Prostate gland (tissue), 2 donors: ENCODE results near the gene MGAT4D.

Source experiments
- POLR2AphosphoS5 ChIP-seq: sonication (generic); formaldehyde crosslinking; IDR thresholded peaks from one replicate; pipeline ENCODE4 v1.6.1; 2017; ENCODE audit warnings: antibody characterized with exemption
- TF ChIP-seq, protein P1 (sequence below), 4 experiments: fragments of 200-600 bp in 2 of 4; fragments of 450-650 bp in 2 of 4; sonication (generic) in 2 of 4; IDR thresholded peaks; 1 replicate in 3 of 4; 2 replicates in 1 of 4; pipeline ENCODE4 v1.5.1; 2016 to 2019; ENCODE audit warnings: antibody characterized with exemption in 4 of 4, mild to moderate bottlenecking in 2 of 4, moderate library complexity in 2 of 4

DNA sequence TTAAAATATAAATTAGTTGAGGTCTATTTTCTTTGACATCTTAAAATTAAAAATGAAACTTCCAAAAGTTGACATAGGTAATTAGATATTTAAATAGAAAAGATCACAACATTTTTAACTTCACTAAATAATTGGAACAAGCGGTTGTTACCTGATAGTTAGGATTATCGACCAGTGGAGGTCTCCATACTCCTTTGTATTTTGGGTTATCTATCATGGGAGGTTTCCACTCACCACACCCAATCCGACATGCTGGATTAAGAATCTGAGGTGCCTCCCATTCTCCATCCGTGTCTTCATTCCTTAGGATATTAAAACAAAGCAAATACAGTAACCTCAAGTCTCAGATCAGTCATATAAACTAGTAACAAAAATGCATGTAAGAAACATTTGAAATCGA lies 102.4 kb downstream of the MGAT4D start:
- TF ChIP-seq, protein P1, sequence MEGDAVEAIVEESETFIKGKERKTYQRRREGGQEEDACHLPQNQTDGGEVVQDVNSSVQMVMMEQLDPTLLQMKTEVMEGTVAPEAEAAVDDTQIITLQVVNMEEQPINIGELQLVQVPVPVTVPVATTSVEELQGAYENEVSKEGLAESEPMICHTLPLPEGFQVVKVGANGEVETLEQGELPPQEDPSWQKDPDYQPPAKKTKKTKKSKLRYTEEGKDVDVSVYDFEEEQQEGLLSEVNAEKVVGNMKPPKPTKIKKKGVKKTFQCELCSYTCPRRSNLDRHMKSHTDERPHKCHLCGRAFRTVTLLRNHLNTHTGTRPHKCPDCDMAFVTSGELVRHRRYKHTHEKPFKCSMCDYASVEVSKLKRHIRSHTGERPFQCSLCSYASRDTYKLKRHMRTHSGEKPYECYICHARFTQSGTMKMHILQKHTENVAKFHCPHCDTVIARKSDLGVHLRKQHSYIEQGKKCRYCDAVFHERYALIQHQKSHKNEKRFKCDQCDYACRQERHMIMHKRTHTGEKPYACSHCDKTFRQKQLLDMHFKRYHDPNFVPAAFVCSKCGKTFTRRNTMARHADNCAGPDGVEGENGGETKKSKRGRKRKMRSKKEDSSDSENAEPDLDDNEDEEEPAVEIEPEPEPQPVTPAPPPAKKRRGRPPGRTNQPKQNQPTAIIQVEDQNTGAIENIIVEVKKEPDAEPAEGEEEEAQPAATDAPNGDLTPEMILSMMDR (IDR thresholded peaks at IDR 0.05), result no peak
- TF ChIP-seq POLR2AphosphoS5, result no peak
